GM21367 (cell line): ENCODE results near the gene KHDC1.
"Not testable (repeated sequence)": the region's sequence is repeated elsewhere in the genome, so short reads cannot be mapped to it uniquely, and the experiment has no call there.

ENCODE experiments used
- ATAC-seq: cut with Tn5 transposase; IDR thresholded peaks from one replicate; pipeline ENCODE4 v1.9.1; 2021; ENCODE audit not compliant: unreplicated experiment

KHDC1 gene

GRCh38 chr6:73250016-73250415 is 13.0 kb downstream of the KHDC1 start:
- ATAC-seq, result no peak

- ATAC-seq, result no peak
Observed at GRCh38 chr6:73248192-73248903, 14.6 kb downstream of the KHDC1 start.

GRCh38 chr6:73242001-73242400 is 21.0 kb downstream of the KHDC1 start:
- ATAC-seq, result no peak

- ATAC-seq, result no peak
Observed at GRCh38 chr6:73240730-73241129, 22.3 kb downstream of the KHDC1 start.

GRCh38 chr6:73236144-73236750 is 26.7 kb downstream of the KHDC1 start:
- ATAC-seq, result no peak

GRCh38 chr6:73234733-73235132 is 28.3 kb downstream of the KHDC1 start:
- ATAC-seq, result no peak

- not testable (repeated sequence) for ATAC-seq
Observed at GRCh38 chr6:73233971-73234370, 29.0 kb downstream of the KHDC1 start.

- no peak for ATAC-seq
Observed at GRCh38 chr6:73233048-73233447, 29.9 kb downstream of the KHDC1 start.

- ATAC-seq, result no peak
Observed at GRCh38 chr6:73231986-73232391, 31.0 kb downstream of the KHDC1 start.

- ATAC-seq, result no peak
Observed at GRCh38 chr6:73227606-73228255, 35.3 kb downstream of the KHDC1 start.

- ATAC-seq, result no peak
Observed at GRCh38 chr6:73225396-73225795, 37.6 kb downstream of the KHDC1 start, which contains the start of gene KHDC1L. Gene KHDC1L (minus strand): TSS chr6:73225496. CDS start chr6:73225408, 88 bp downstream.

- ATAC-seq, result no peak
Observed at GRCh38 chr6:73216859-73217258, 46.1 kb downstream of the KHDC1 start.

GRCh38 chr6:73209117-73209516 is 53.9 kb downstream of the KHDC1 start:
- ATAC-seq, result no peak

GRCh38 chr6:73207221-73207837 is 55.7 kb downstream of the KHDC1 start:
- no peak for ATAC-seq

- no peak for ATAC-seq
Observed at GRCh38 chr6:73204252-73204651, 58.7 kb downstream of the KHDC1 start.

GRCh38 chr6:73203098-73203497 is 59.9 kb downstream of the KHDC1 start:
- no peak for ATAC-seq

- ATAC-seq, result no peak
Observed at GRCh38 chr6:73200735-73201134, 62.3 kb downstream of the KHDC1 start.

- ATAC-seq, result no peak
Observed at GRCh38 chr6:73200247-73200646, 62.7 kb downstream of the KHDC1 start.

GRCh38 chr6:73194744-73195143 is 68.3 kb downstream of the KHDC1 start:
- no peak for ATAC-seq

- ATAC-seq, result not testable (repeated sequence)
Observed at GRCh38 chr6:73193302-73193701, 69.7 kb downstream of the KHDC1 start.
